HCT116 (cell line): ENCODE data around the gene PRMT7. TPM values are rescaled to one million over a fixed set of nuclear protein-coding genes. Genes with fewer than 3 reads are reported as not detected.

Experiments
- ATAC-seq: fragments of 200-7000 bp; cut with Tn5 transposase; 2 replicates; pipeline ENCODE4 v1.9.1; 2020; ENCODE audit warnings: mild to moderate bottlenecking, moderate library complexity
- BruUV-seq: library from RNA; stranded (reverse); fragments of 400-500 nt; replicated peaks from 2 replicates; lab custom pipeline; 2021; lab: Mats Ljungman, UMichigan
- CTCF ChIA-PET: fragments of 300-600 bp; sonication (Branson Sonifier 250); formaldehyde crosslinking; loops from one replicate; lab custom pipeline; 2021; ENCODE audit warnings: antibody characterized with exemption; lab: Charles Lee
- POLR2A ChIA-PET: fragments of 300-600, 350-600 bp; sonication (Branson Sonifier 250); formaldehyde crosslinking; loops from one replicate; lab custom pipeline; 2021; ENCODE audit warnings: antibody characterized with exemption; lab: Charles Lee
- RAD21 ChIA-PET, 2 experiments: fragments of 300-600 bp; sonication (Branson Sonifier 250); formaldehyde crosslinking; loops; one replicate each; lab custom pipeline; 2023; ENCODE audit warnings: low total read pairs in 2 of 2; ENCODE audit not compliant: uncharacterized antibody in 2 of 2, unreplicated experiment in 2 of 2, low non-redundant PET in 1 of 2; lab: Charles Lee
- DNase-seq: peaks from one replicate; pipeline ENCODE4 v3.0.0-alpha.2; 2010; ENCODE audit warnings: low read depth, low spot score
- H2AFZ ChIP-seq: fragments of 200-600 bp; shearing (Covaris generic), sonication (generic); 2 replicates; pipeline ENCODE4 v1.6.1; 2017; ENCODE audit warnings: low read depth, mixed run types, mixed read lengths, antibody characterized with exemption, low read length; ENCODE audit not compliant: poor library complexity, severe bottlenecking
- H3K27ac ChIP-seq: 2 replicates; pipeline ENCODE4 v1.5.1; 2012; ENCODE audit warnings: low read depth, low read length
- H3K27me3 ChIP-seq: fragments of 200-600 bp; sonication (generic); 2 replicates; pipeline ENCODE4 v1.6.1; 2016; ENCODE audit warnings: mixed run types, low read length, mixed read lengths; ENCODE audit not compliant: insufficient read depth
- H3K36me3 ChIP-seq, 2 experiments: fragments of 200-500 bp in 1 of 2; fragments of 200-600 bp in 1 of 2; sonication (Bioruptor generic) in 1 of 2; sonication (generic) in 1 of 2; 2 replicates each; pipeline versions ENCODE4 v1.5.1 to v1.6.1; 2014 to 2016; ENCODE audit warnings: low read length in 2 of 2, inconsistent platforms in 1 of 2, mixed read lengths in 1 of 2, mixed run types in 1 of 2; ENCODE audit not compliant: insufficient read depth in 2 of 2, control insufficient read depth in 1 of 2
- H3K4me1 ChIP-seq, 2 experiments: fragments of 200-600 bp in 1 of 2; sonication (generic) in 1 of 2; 2 replicates each; pipeline versions ENCODE4 v1.5.1 to v1.6.1; 2012 to 2017; ENCODE audit warnings: low read length in 2 of 2, inconsistent platforms in 1 of 2, mild to moderate bottlenecking in 1 of 2, mixed read lengths in 1 of 2, mixed run types in 1 of 2, moderate library complexity in 1 of 2; ENCODE audit not compliant: insufficient read depth in 2 of 2, control insufficient read depth in 1 of 2
- H3K4me2 ChIP-seq: fragments of 200-600 bp; sonication (generic); 2 replicates; pipeline ENCODE4 v1.6.1; 2017; ENCODE audit warnings: mixed run types, low read length, mixed read lengths
- H3K4me3 ChIP-seq, 2 experiments: fragments of 200-600 bp in 1 of 2; sonication (generic) in 1 of 2; replicated peaks in 1 of 2; 2 replicates each; pipeline ENCODE4 v1.5.1; 2011 to 2016; ENCODE audit warnings: low read length in 2 of 2, control low read depth in 1 of 2, low read depth in 1 of 2, mild to moderate bottlenecking in 1 of 2, mixed read lengths in 1 of 2, mixed run types in 1 of 2
- H3K79me2 ChIP-seq: fragments of 200-600 bp; sonication (generic); 2 replicates; pipeline ENCODE4 v1.6.1; 2017; ENCODE audit warnings: mild to moderate bottlenecking, mixed run types, low read length, moderate library complexity, mixed read lengths; ENCODE audit not compliant: insufficient read depth
- H3K9ac ChIP-seq: fragments of 200-600 bp; sonication (generic); 2 replicates; pipeline ENCODE4 v1.6.1; 2016; ENCODE audit warnings: low read length, mixed read lengths
- H3K9me2 ChIP-seq: fragments of 200-600 bp; sonication (generic), shearing (Covaris generic); 2 replicates; pipeline ENCODE4 v1.6.1; 2017; ENCODE audit warnings: mixed run types, mild to moderate bottlenecking, moderate library complexity; ENCODE audit not compliant: insufficient read depth
- H3K9me3 ChIP-seq, 2 experiments: fragments of 200-500 bp in 1 of 2; fragments of 200-600 bp in 1 of 2; sonication (Bioruptor generic) in 1 of 2; sonication (generic) in 1 of 2; 2 replicates each; pipeline ENCODE4 v1.6.1; 2014 to 2017; ENCODE audit warnings: low read length in 2 of 2, mixed read lengths in 2 of 2, inconsistent platforms in 1 of 2, low read depth in 1 of 2, mild to moderate bottlenecking in 1 of 2, mixed run types in 1 of 2, moderate library complexity in 1 of 2; ENCODE audit not compliant: control insufficient read depth in 1 of 2, insufficient read depth in 1 of 2
- H4K20me1 ChIP-seq: fragments of 200-600 bp; sonication (generic), shearing (Covaris generic); 2 replicates; pipeline ENCODE4 v1.6.1; 2017; ENCODE audit warnings: mixed run types, mild to moderate bottlenecking, moderate library complexity; ENCODE audit not compliant: insufficient read depth
- ATF3 ChIP-seq: IDR thresholded peaks from 2 replicates; pipeline ENCODE4 v1.6.1; 2012
- CEBPB ChIP-seq: IDR thresholded peaks from 2 replicates; pipeline ENCODE4 v1.6.1; 2012; ENCODE audit warnings: low read depth
- EGR1 ChIP-seq: IDR thresholded peaks from 2 replicates; pipeline ENCODE4 v1.6.1; 2012; ENCODE audit warnings: low read depth
- EZH2 ChIP-seq: fragments of 200-600 bp; sonication (generic); IDR thresholded peaks from 2 replicates; pipeline ENCODE4 v1.6.1; 2017; ENCODE audit warnings: antibody characterized with exemption, mixed run types
- EZH2phosphoT487 ChIP-seq: fragments of 200-600 bp; IDR thresholded peaks from 2 replicates; pipeline ENCODE4 v1.6.1; 2018; ENCODE audit warnings: antibody characterized with exemption, borderline replicate concordance
- JUND ChIP-seq: IDR thresholded peaks from 2 replicates; pipeline ENCODE4 v1.6.1; 2012
- MAX ChIP-seq: IDR thresholded peaks from 2 replicates; pipeline ENCODE4 v1.6.1; 2012
- POLR2A ChIP-seq: IDR thresholded peaks from 2 replicates; pipeline ENCODE4 v1.7.0; 2011; ENCODE audit warnings: borderline replicate concordance; ENCODE audit not compliant: insufficient read depth, insufficient read length; ENCODE audit errors: extremely low read depth
- POLR2AphosphoS5 ChIP-seq: IDR thresholded peaks from 2 replicates; pipeline ENCODE4 v1.6.1; 2011; ENCODE audit warnings: mild to moderate bottlenecking, low read depth, low read length, moderate library complexity
- RAD21 ChIP-seq: IDR thresholded peaks from 2 replicates; pipeline ENCODE4 v1.6.1; 2012; ENCODE audit warnings: low read depth, mild to moderate bottlenecking
- REST ChIP-seq: IDR thresholded peaks from 2 replicates; pipeline ENCODE4 v1.6.1; 2012; ENCODE audit warnings: low read depth
- SIN3A ChIP-seq: IDR thresholded peaks from 2 replicates; pipeline ENCODE4 v1.6.1; 2012; ENCODE audit warnings: low read depth
- SP1 ChIP-seq: IDR thresholded peaks from 2 replicates; pipeline ENCODE4 v1.6.1; 2012; ENCODE audit warnings: low read depth
- SRF ChIP-seq: IDR thresholded peaks from 2 replicates; pipeline ENCODE4 v1.6.1; 2012; ENCODE audit warnings: low read depth
- ZBTB33 ChIP-seq: IDR thresholded peaks from 2 replicates; pipeline ENCODE4 v1.6.1; 2011; ENCODE audit warnings: mild to moderate bottlenecking, low read length, moderate library complexity; ENCODE audit not compliant: insufficient replicate concordance; ENCODE audit errors: extremely low read depth
- ZFX ChIP-seq: fragments of 450-650 bp; IDR thresholded peaks from 2 replicates; pipeline ENCODE4 v1.6.1; 2017
- intact Hi-C: fragments of 100-400 bp; cut with micrococcal nuclease; formaldehyde crosslinking; loops from 2 replicates; pipeline ENCODE4 v1.10.0; 2022
- total RNA-seq: library from RNA; stranded (reverse); gene quantifications from one replicate; pipeline ENCODE4 v1.2.1, GENCODE V29; 2021; ENCODE audit not compliant: unreplicated experiment
- TF ChIP-seq, protein P1 (sequence below), 3 experiments: fragments of 200-600 bp in 1 of 3; sonication (generic) in 1 of 3; IDR thresholded peaks in 2 of 3; conservative IDR thresholded peaks in 1 of 3; 2 replicates each; pipeline ENCODE4 v1.5.1; 2012 to 2017; ENCODE audit warnings: low read depth in 2 of 3, low read length in 2 of 3, antibody characterized with exemption in 1 of 3, borderline replicate concordance in 1 of 3, control low read depth in 1 of 3, mild to moderate bottlenecking in 1 of 3, mixed read lengths in 1 of 3, mixed run types in 1 of 3, moderate library complexity in 1 of 3; ENCODE audit not compliant: insufficient read depth in 1 of 3

PRMT7 gene
- total RNA-seq, 1 experiment from 2014 or later, result 34.4 TPM

GRCh38 chr16:68351991-68352431 lies 41.2 kb downstream of the PRMT7 start:
- intact Hi-C loops, result no loop called here
- CTCF ChIA-PET, result no interaction called here

More at GRCh38 chr16:68351991-68352431, 41.2 kb downstream of the PRMT7 start:
- no peaks in the 10 kb centered on the region for H3K4me1 ChIP-seq
- RAD21 ChIA-PET, result no interaction called here
- H3K4me3 ChIP-seq, result no peak overlapping the region
- peaks cover 8 to 34% of the 10 kb centered on the region in 2 experiments for H3K36me3 ChIP-seq
- no peak overlapping the region for H3K27ac ChIP-seq
- H3K9ac ChIP-seq, result no peak overlapping the region
- no peaks in the 10 kb centered on the region for H3K9me2 ChIP-seq
- H3K9me3 ChIP-seq, result no peaks in the 10 kb centered on the region
- no peak for ATAC-seq
- no peaks in the 10 kb centered on the region for H4K20me1 ChIP-seq
- H3K27me3 ChIP-seq, result no peaks in the 10 kb centered on the region
- TF ChIP-seq EZH2 (no peak), SRF (no peak), RAD21 (no peak), SP1 (no peak), EGR1 (no peak), POLR2A (no peak), MAX (no peak), ATF3 (no peak), CEBPB (no peak), ZBTB33 (no peak), ZFX (no peak), REST (no peak), EZH2phosphoT487 (no peak), JUND (no peak), SIN3A (no peak), POLR2AphosphoS5 (no peak)
- TF ChIP-seq, protein P1, sequence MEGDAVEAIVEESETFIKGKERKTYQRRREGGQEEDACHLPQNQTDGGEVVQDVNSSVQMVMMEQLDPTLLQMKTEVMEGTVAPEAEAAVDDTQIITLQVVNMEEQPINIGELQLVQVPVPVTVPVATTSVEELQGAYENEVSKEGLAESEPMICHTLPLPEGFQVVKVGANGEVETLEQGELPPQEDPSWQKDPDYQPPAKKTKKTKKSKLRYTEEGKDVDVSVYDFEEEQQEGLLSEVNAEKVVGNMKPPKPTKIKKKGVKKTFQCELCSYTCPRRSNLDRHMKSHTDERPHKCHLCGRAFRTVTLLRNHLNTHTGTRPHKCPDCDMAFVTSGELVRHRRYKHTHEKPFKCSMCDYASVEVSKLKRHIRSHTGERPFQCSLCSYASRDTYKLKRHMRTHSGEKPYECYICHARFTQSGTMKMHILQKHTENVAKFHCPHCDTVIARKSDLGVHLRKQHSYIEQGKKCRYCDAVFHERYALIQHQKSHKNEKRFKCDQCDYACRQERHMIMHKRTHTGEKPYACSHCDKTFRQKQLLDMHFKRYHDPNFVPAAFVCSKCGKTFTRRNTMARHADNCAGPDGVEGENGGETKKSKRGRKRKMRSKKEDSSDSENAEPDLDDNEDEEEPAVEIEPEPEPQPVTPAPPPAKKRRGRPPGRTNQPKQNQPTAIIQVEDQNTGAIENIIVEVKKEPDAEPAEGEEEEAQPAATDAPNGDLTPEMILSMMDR (IDR thresholded peaks at IDR 0.05 in 2 of 3, conservative IDR thresholded peaks at IDR 0.05 in 1 of 3; ENCODE audit: borderline replicate concordance in 1 of 3, insufficient read depth in 1 of 3, low read depth in 2 of 3, low read length in 2 of 3), result no peak
- no peak overlapping the region for H2AFZ ChIP-seq
- POLR2A ChIA-PET, result no interaction called here
- no peaks in the 10 kb centered on the region for H3K79me2 ChIP-seq
- no peak overlapping the region for H3K4me2 ChIP-seq
- BruUV-seq, result no TSS peak
- no peak for DNase-seq
